ENCODE measurements around the gene SPPL2B. TPM values are rescaled to one million over a fixed set of nuclear protein-coding genes. Genes with fewer than 3 reads are reported as not detected.
"Not testable (repeated sequence)": the region's sequence is repeated elsewhere in the genome, so short reads cannot be mapped to it uniquely, and the experiment has no call there.

SPPL2B gene
- total RNA-seq, 1 experiment from 2014 or later = 14.9 TPM

DNA sequence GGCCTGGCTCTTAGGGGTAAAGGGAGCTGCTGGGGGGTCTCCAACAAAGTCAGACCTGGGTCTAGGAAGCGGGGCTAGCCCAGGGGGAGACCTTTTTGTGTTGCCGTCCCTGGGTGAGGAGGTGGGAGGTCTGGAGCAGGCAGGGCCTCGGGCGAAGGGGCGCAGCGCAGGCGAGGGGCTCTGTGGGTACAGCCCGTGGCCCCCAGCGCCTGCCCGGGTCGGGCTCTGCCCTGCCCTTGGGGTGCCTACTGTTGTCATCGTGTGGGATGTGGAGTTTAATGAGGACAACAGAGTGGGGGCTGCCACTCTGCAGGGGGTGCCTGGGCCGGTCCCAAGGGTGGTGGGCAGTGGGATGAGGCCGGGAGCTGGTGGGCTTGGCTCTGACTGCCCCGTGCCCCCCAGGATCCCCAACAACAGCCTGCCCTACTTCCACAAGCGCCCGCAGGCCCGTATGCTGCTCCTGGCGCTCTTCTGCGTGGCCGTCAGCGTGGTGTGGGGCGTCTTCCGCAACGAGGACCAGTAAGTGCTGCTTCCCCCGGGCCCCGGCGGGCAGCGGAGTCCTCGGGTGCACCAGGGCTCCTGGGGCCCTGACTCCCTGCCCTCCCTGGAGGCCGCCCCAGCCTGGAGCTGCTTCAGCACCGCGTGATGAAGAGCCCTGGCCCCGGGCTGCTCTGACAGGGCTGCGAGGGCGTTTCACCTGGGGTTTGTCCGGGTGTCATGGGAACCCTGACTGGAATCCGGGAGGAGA, 12.2 kb downstream of the SPPL2B start:
- DNase-seq = no peak
- Histone ChIP-seq H3K4me3 (no peak overlapping the region), H3K36me3 (no peaks in the 10 kb centered on the region), H3K27me3 (no peaks in the 10 kb centered on the region), H3K9me3 (no peaks in the 10 kb centered on the region)

GRCh38 chr19:2341244-2341751, 12.8 kb downstream of the SPPL2B start:
- H3K36me3 ChIP-seq = no peaks in the 10 kb centered on the region
- H3K4me3 ChIP-seq = no peak overlapping the region
- H3K9me3 ChIP-seq = no peaks in the 10 kb centered on the region
- no peak for DNase-seq
- H3K27me3 ChIP-seq = no peaks in the 10 kb centered on the region

DNA sequence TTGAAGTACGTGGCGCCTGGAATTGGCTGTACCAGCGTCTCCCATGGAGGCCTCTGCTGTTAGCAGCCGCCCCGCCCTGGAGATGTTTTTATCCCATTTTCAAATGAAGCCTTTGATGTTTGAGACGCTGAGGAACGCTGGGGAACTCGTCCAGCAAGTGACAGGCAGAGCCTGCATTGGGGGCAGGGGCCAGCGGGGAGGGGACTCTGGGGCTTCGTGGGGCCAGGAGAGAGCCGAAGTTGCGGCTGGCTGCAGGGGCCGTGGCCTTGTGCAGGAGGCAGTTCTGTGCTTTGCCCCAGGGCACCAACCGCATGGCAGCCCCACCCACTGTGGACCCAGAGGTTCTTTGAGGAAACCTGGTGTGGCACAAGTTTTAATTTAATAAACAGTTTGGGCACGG, 13.5 kb downstream of the SPPL2B start:
- H3K27me3 ChIP-seq = no peaks in the 10 kb centered on the region
- no peak overlapping the region for H3K4me3 ChIP-seq
- no peaks in the 10 kb centered on the region for H3K36me3 ChIP-seq
- DNase-seq = no peak
- no peaks in the 10 kb centered on the region for H3K9me3 ChIP-seq

DNA sequence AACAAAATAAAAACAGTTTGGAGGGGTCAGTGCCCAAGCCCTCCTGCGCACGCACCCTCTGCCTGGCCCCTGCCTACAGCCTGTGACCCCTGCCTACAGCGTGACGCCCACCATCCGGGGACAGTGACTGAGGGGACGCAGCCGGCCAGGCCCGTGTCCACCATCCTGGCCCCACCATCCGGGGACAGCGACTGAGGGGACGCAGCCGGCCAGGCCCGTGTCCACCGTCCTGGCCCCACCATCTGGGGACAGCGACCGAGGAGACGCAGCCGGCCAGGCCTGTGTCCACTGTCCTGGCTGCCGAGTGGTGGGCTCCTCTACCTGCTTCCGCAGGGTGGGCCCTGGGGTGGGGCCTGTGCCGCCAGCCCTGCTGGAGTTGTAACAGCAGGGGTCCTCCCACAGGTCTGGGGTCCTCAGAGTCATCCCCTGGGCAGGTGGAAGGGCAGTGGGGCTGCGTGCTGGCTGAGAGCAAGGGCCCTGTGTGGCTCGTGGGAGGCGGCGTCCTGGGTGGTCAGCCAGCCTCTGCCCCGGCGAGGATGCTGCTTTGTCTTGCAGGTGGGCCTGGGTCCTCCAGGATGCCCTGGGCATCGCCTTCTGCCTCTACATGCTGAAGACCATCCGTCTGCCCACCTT, 14.3 kb downstream of the SPPL2B start:
- H3K9me3 ChIP-seq = no peaks in the 10 kb centered on the region
- no peaks in the 10 kb centered on the region for H3K36me3 ChIP-seq
- H3K27me3 ChIP-seq = no peaks in the 10 kb centered on the region
- DNase-seq = no peak
- no peak overlapping the region for H3K4me3 ChIP-seq

- H3K27me3 ChIP-seq = no peaks in the 10 kb centered on the region
- H3K36me3 ChIP-seq = no peaks in the 10 kb centered on the region
- no peak overlapping the region for H3K4me3 ChIP-seq
- no peak for DNase-seq
- no peaks in the 10 kb centered on the region for H3K9me3 ChIP-seq
These were observed 15.0 kb downstream of the SPPL2B start for GRCh38 chr19:2343289-2343982.

- no peaks in the 10 kb centered on the region for H3K36me3 ChIP-seq
These were observed 15.9 kb downstream of the SPPL2B start for GRCh38 chr19:2344381-2344870.

GRCh38 chr19:2345076-2345475, 16.6 kb downstream of the SPPL2B start:
- H3K36me3 ChIP-seq = no peaks in the 10 kb centered on the region
- DNase-seq = no peak
- no peaks in the 10 kb centered on the region for H3K27me3 ChIP-seq
- no peak overlapping the region for H3K4me3 ChIP-seq
- no peaks in the 10 kb centered on the region for H3K9me3 ChIP-seq

More at GRCh38 chr19:2344381-2344870, 15.9 kb downstream of the SPPL2B start:
- H3K4me3 ChIP-seq = no peak overlapping the region
- no peak for DNase-seq
- no peaks in the 10 kb centered on the region for H3K27me3 ChIP-seq
- no peaks in the 10 kb centered on the region for H3K9me3 ChIP-seq

DNA sequence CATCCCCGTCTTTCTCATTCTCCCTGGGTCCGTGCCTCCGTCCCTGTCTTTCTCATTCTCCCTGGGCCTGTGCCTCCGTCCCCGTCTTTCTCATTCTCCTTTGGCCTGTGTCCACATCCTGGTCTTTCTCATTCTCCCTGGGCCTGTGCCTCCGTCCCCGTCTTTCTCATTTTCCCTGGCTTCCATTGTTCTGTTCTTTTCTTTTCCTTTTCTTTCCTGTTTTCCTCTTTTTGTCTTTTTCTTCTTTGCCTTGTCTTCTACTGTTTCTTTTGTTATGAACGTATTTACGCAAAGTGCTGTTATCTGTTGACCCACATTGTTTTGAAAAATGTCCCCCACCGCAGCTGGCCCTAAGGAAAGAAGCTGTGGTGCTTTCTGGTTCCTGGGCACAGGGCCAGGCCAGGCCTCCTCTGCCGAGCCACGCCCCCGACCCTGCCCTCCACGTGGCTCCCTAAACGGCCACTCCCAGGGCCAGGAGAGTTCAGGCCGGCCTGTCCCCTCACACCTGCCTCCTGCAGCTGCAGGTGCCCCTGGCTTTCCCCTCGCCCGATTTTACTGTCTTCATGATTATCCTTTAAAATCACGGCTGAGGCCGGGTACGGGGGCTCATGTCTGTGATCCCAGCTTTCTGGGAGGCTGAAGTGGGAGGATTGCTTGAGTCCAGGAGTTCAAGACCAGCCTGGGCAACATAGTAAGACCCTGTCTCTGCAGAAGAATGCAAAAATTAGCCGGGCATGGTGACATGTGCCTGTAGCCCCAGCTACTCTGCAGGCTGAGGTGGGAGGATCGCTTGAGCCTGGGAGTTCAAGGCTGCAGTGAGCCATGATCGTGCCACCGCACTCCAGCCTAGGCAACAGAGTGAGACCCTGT, 17.5 kb downstream of the SPPL2B start:
- H3K9me3 ChIP-seq = no peaks in the 10 kb centered on the region
- no peak overlapping the region for H3K4me3 ChIP-seq
- H3K36me3 ChIP-seq = no peaks in the 10 kb centered on the region
- no peaks in the 10 kb centered on the region for H3K27me3 ChIP-seq
- DNase-seq = no peak

DNA sequence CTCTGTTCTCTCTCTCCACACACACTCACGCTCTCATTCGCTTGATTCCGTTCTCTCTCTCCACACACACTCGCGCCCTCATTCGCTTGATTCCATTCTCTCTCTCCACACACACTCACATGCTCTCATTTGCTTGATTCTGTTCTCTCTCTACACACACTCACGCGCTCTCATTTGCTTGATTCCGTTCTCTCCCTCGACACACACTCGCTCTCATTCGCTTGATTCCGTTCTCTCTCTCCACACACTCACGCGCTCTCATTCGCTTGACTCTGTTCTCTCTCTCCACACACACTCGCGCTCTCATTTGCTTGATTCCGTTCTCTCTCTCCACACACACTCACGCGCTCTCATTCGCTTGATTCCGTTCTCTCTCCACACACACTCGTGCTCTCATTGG, 21.3 kb downstream of the SPPL2B start:
- H3K36me3 ChIP-seq, H3K27me3 ChIP-seq, H3K9me3 ChIP-seq, DNase-seq, H3K4me3 ChIP-seq: not testable (repeated sequence)

GRCh38 chr19:2350656-2351055, 22.2 kb downstream of the SPPL2B start:
- DNase-seq = no peak
- H3K27me3 ChIP-seq = no peaks in the 10 kb centered on the region
- no peak overlapping the region for H3K4me3 ChIP-seq
- H3K9me3 ChIP-seq = no peaks in the 10 kb centered on the region
- H3K36me3 ChIP-seq = no peaks in the 10 kb centered on the region

GRCh38 chr19:2351591-2351990, 23.1 kb downstream of the SPPL2B start:
- Histone ChIP-seq H3K9me3 (no peaks in the 10 kb centered on the region), H3K4me3 (no peak overlapping the region), H3K27me3 (no peaks in the 10 kb centered on the region), H3K36me3 (no peaks in the 10 kb centered on the region)
- DNase-seq = no peak

- Histone ChIP-seq H3K27me3 (no peaks in the 10 kb centered on the region), H3K4me3 (no peak overlapping the region), H3K36me3 (no peaks in the 10 kb centered on the region), H3K9me3 (no peaks in the 10 kb centered on the region)
- DNase-seq = no peak
These were observed 23.6 kb downstream of the SPPL2B start for GRCh38 chr19:2352121-2352520.

- no peaks in the 10 kb centered on the region for H3K9me3 ChIP-seq
- DNase-seq = no peak
These were observed 24.8 kb downstream of the SPPL2B start for GRCh38 chr19:2353159-2353886.

GRCh38 chr19:2353887-2354592, 25.6 kb downstream of the SPPL2B start:
- no peak overlapping the region for H3K4me3 ChIP-seq
- H3K9me3 ChIP-seq = no peaks in the 10 kb centered on the region
- peaks cover 11% of the 10 kb centered on the region for H3K27me3 ChIP-seq
- DNase-seq = no peak
- H3K36me3 ChIP-seq = no peaks in the 10 kb centered on the region

More at GRCh38 chr19:2353159-2353886, 24.8 kb downstream of the SPPL2B start:
- Histone ChIP-seq H3K4me3 (no peak overlapping the region), H3K36me3 (no peaks in the 10 kb centered on the region), H3K27me3 (peaks cover 3% of the 10 kb centered on the region; the same call in 1 of the 2 replicates)

- Histone ChIP-seq H3K4me3 (no peak overlapping the region), H3K36me3 (no peaks in the 10 kb centered on the region), H3K27me3 (peaks cover 17% of the 10 kb centered on the region), H3K9me3 (no peaks in the 10 kb centered on the region)
- DNase-seq = no peak
These were observed 26.2 kb downstream of the SPPL2B start for GRCh38 chr19:2354670-2355069.
